NCI-H2029 treated with DMSO at 0.1 percent for 48 hours (cell line): ENCODE data around the gene CGREF1.
A peak's percentile ranks its signal among the peaks of the same experiment; 100 is the strongest.
"Not testable (repeated sequence)": the region's sequence is repeated elsewhere in the genome, so short reads cannot be mapped to it uniquely, and the experiment has no call there.

Experiments
- DNase-seq: peaks from one replicate; lab custom pipeline; 2025; lab: John Stamatoyannopoulos, UW

CGREF1 gene

DNA sequence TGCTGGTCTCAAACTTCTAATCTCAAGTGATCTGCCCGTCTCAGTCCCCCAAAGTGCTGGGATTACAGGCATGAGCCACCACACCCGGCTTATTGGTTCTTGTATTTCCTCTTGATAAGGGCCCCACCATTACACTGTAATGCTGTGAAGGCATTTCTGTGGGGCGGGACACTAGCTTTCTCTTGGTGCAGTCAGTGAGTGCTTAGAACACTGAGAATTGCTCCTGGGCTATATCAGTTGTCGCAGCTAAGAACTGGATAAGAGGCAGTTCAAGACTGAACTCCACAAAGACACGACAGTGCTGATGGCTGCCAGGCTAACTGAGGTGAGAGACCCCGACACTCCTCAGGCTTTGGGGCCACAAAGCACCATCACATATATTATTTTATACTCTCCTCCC is 30.3 kb downstream of the CGREF1 start:
- DNase-seq: no peak

DNA sequence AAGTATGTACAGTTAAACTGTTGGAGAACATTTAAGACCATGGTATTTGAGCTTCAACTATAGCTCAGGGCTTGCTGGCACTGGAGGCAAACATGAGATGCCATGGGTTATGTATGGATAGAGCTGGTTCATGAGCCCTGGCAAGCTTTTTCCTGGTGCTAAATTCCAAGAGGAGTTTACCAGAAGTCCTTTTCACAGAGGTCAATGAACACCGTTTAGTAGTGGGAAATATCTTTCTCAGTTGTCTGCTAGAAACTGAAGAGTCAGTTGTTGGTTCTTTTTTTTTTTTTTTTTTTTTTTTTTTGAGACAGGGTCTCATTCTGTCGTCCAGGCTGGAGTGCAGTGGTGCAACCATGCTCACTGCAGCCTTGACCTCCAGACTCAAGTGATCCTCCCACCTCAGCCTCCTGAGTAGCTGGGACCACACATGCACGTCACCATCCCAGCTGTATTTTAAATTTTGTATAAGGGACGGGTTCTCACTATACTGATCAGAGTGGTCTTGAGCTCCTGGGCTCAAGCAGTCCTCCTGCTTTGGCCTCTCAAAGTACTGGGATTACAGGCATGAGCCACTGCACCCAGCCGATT is 31.0 kb downstream of the CGREF1 start:
- no peak for DNase-seq

DNA sequence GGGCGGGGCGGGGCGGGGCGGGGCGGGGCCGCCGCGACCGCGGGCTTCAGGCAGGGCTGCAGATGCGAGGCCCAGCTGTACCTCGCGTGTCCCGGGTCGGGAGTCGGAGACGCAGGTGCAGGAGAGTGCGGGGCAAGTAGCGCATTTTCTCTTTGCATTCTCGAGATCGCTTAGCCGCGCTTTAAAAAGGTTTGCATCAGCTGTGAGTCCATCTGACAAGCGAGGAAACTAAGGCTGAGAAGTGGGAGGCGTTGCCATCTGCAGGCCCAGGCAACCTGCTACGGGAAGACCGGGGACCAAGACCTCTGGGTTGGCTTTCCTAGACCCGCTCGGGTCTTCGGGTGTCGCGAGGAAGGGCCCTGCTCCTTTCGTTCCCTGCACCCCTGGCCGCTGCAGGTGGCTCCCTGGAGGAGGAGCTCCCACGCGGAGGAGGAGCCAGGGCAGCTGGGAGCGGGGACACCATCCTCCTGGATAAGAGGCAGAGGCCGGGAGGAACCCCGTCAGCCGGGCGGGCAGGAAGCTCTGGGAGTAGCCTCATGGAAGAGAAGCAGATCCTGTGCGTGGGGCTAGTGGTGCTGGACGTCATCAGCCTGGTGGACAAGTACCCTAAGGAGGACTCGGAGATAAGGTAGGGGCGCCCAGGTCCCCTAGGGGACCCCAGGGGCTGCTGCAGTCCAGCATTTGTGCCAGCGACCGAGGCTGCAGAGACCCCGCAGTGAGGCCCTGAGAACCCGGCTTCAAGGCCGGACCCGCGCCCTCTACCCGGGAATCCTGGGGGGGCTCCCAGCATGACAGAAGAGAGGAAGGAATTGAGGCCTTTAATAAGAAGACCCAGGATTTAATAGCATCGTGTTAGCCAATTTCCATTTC is 32.0 kb downstream of the CGREF1 start, which contains the start of gene KHK:
TSS of gene KHK (plus strand) at position 49 of the 870 bp plus-strand sequence. CDS start at position 537, 488 bp downstream.
- DNase-seq: peak; percentile 18

DNA sequence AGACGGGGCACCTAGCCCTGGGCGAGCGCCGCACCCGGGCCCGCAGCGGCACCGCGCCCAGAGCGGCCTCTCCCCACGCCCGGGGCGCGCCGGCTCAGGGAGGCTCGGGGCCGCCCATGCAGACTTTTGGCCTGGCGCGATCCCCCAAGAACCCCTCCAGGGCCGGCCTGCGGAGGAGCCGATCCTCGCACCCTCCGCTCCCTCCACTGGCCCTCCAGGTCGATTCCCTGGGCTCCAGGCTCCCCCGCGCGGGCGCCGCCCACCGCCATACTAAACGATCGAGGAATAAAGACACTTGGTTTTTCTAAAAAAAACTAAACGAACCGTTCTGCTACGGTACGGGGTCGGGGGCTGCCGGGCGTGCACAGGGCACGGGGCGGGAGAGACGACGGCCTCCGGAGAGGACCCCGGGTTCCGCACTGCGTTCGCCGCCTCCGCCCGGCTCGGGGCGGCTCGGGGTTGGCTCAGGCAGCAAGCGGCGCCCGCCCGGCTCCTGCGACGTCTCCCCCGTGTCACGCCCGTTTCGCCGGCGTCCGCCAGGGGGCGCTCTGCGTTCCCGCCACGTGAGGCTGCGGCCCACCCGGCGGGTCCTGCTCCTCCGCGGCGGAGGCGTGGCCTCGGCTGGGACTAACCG is 32.7 kb downstream of the CGREF1 start:
- peak; percentile 26 for DNase-seq

DNA sequence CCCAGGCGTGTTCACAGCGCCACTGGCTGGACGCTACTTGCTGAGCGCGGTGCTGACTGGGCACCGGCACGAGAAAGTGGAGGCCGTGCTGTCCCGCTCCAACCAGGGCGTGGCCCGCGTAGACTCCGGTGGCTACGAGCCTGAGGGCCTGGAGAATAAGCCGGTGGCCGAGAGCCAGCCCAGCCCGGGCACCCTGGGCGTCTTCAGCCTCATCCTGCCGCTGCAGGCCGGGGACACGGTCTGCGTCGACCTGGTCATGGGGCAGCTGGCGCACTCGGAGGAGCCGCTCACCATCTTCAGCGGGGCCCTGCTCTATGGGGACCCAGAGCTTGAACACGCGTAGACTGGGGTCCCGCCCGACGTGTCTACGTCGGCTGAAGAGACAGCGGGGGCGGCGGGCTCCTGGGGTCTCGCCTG is 33.2 kb downstream of the CGREF1 start:
- DNase-seq: no peak

DNA sequence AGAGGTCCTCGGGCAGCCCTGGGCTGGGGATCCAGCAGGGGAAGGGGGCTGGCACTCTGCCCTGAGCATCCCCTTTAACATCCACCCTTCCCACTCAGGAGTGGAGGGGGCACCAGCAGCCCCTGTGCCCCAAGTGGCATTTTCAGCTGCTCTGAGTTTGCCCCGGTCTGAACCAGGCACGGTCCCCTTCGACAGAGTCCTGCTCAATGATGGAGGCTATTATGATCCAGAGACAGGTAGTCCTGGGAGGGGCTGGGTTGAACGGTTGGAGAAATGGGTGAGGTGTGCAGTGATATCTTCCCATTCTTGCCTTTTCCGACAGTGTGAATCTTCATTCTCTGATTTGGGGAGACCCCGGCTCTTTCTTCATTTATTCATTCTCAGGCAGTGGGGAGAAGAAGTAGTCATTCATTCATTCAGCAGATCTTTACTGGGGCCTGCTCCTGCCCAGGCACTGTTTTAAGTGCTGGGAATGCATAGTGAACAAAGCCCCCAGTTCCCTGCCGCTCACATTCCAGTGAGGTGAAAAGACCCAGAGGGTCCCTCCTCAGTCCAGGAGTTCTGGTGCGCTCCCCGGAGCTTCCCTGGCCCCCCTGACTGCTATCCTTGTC is 33.8 kb downstream of the CGREF1 start:
- no peak for DNase-seq

DNA sequence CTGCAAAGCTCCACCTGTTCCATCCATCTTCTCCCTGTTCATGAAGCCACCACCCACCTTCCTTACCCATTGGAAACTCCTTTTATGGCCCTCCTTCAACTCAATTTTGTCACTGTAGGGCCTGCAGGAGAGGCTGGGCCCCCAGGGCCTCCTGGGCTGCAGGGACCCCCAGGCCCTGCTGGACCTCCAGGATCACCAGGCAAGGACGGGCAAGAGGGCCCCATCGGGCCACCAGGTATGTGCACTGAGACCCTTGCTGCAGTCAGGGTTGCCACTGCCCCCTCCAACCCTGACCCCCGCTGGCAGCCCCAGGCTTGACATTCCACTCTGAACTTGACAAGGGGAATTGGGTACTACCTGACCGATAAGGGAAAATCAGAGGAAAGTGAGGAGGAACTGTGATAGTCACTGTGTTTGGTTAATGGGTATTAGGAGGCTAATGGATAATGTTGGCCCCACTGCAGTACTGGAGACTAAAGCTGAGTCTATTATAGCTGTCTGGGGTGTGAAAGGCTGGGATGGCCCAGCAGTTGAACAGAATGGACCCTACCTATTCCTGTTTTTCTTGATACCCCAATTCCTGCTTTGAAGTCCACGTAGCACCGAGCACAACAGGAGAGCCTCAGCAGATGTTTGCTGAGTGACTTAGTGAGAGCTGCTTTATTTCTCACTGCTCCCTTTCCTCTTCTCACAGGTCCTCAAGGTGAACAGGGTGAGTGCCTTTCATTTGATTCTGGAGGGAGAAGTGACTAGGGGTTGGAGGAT is 34.4 kb downstream of the CGREF1 start:
- DNase-seq: no peak

DNA sequence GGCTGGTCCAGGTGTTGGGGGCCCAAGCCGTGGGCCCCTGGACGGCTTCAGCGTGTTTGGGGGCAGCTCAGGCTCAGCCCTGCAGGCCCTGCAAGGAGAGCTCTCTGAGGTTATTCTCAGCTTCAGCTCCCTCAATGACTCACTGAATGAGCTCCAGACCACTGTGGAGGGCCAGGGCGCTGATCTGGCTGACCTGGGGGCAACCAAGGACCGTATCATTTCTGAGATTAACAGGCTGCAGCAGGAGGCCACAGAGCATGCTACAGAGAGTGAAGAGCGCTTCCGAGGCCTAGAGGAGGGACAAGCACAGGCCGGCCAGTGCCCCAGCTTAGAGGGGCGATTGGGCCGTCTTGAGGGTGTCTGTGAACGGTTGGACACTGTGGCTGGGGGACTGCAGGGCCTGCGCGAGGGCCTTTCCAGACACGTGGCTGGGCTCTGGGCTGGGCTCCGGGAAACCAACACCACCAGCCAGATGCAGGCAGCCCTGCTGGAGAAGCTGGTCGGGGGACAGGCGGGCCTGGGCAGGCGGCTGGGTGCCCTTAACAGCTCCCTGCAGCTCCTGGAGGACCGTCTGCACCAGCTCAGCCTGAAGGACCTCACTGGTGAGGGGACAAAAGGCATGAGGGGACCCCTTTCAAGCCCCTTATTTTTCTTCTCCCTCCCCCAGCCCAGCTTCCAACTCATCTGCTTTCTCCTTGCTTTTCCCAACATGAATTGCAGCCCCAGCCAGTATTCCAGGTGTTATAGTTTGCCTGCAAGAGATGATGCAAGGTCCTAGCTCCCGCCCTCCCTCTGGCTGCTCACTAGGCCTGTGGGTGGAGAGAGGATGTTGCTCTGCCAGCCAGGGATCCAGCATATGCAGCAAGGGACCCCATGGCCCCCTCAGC is 35.3 kb downstream of the CGREF1 start:
- no peak for DNase-seq

DNA sequence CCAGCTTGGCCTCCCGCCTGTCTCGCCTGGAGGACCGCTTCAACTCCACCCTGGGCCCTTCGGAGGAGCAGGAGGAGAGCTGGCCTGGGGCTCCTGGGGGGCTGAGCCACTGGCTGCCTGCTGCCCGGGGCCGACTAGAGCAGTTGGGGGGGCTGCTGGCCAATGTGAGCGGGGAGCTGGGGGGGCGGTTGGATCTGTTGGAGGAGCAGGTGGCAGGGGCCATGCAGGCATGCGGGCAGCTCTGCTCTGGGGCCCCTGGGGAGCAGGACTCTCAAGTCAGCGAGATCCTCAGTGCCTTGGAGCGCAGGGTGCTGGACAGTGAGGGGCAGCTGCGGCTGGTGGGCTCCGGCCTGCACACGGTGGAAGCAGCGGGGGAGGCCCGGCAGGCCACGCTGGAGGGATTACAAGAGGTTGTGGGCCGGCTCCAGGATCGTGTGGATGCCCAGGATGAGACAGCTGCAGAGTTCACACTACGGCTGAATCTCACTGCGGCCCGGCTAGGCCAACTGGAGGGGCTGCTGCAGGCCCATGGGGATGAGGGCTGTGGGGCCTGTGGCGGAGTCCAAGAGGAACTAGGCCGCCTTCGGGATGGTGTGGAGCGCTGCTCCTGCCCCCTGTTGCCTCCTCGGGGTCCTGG is 36.0 kb downstream of the CGREF1 start:
- DNase-seq: no peak

DNA sequence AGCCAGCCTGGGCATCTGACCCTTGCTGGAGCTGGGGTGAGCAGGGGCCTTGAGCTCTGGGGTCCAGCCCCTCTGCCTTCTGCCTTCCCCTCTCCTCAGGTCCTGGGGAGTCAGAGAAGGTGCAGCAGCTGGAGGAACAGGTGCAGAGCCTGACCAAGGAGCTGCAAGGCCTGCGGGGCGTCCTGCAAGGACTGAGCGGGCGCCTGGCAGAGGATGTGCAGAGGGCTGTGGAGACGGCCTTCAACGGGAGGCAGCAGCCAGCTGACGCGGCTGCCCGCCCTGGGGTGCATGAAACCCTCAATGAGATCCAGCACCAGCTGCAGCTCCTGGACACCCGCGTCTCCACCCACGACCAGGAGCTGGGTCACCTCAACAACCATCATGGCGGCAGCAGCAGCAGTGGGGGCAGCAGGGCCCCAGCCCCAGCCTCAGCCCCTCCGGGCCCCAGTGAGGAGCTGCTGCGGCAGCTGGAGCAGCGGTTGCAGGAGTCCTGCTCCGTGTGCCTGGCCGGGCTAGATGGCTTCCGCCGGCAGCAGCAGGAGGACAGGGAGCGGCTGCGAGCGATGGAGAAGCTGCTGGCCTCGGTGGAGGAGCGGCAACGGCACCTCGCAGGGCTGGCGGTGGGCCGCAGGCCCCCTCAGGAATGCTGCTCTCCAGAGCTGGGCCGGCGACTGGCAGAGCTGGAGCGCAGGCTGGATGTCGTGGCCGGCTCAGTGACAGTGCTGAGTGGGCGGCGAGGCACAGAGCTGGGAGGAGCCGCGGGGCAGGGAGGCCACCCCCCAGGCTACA is 36.8 kb downstream of the CGREF1 start:
- no peak for DNase-seq

DNA sequence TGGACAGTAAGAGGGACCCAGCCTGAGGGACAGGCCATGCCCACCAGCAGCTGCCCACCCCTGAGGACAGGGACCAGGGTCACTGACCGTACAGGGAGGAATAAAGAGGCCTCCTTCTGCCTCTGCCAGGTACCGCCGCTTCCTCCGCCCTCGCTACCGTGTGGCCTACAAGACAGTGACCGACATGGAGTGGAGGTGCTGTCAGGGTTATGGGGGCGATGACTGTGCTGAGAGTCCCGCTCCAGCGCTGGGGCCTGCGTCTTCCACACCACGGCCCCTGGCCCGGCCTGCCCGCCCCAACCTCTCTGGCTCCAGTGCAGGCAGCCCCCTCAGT is 38.4 kb downstream of the CGREF1 start:
- no peak for DNase-seq

DNA sequence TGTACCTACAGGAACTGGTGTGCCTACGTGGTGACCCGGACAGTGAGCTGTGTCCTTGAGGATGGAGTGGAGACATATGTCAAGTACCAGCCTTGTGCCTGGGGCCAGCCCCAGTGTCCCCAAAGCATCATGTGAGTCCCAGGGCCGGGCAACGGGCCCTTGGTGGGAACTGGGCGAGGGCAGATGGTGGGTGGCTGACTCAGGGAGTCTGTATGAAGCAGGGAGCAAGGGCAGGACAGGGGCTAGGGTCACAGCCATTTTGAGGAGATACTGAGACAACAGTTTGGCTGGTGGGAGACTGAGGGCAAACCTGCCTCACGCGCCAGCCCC is 38.8 kb downstream of the CGREF1 start:
- DNase-seq: no peak

DNA sequence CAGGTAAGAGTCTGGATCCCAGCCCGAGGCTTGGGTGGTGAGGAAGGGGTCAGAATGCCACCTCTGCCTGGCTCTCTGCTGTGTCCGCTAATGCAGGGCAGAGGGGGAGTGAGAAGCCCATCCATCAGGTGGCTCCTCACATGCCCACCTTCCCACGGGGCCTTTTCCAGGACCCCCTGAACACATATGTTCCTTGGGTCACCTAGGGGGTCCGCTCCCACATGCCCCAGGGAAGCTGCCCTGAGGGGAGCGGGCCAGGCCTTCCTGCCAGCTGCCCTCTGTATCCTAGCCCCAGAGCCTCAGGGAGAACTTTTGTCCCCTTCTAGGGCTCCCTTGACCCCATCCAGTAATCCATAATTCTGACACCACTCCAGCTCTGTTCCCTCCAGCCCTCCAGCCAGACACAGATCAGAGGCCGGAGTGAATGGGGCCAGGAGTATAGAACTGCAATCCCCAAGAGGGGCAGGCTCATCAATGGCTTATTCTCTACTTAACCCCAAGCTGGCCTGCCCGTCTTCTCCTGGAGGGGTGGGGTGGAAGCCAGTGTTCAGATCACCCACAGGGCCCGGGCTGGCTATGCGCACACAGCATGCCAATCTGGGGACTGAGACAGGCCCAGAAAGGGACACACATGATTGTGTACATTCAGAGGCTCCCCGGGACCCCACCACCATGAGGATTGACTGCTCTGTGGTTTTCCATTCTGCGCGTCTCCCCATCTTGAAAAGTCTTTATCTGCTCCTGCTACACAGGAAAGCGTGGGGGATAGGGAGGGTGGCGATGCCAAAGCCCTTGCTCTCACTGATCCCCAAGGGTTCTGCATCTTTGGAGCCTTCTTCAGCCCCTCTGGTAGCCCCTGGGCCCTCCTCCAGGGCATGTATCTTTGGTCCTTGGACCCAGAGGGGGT is 39.4 kb downstream of the CGREF1 start:
- DNase-seq: no peak

DNA sequence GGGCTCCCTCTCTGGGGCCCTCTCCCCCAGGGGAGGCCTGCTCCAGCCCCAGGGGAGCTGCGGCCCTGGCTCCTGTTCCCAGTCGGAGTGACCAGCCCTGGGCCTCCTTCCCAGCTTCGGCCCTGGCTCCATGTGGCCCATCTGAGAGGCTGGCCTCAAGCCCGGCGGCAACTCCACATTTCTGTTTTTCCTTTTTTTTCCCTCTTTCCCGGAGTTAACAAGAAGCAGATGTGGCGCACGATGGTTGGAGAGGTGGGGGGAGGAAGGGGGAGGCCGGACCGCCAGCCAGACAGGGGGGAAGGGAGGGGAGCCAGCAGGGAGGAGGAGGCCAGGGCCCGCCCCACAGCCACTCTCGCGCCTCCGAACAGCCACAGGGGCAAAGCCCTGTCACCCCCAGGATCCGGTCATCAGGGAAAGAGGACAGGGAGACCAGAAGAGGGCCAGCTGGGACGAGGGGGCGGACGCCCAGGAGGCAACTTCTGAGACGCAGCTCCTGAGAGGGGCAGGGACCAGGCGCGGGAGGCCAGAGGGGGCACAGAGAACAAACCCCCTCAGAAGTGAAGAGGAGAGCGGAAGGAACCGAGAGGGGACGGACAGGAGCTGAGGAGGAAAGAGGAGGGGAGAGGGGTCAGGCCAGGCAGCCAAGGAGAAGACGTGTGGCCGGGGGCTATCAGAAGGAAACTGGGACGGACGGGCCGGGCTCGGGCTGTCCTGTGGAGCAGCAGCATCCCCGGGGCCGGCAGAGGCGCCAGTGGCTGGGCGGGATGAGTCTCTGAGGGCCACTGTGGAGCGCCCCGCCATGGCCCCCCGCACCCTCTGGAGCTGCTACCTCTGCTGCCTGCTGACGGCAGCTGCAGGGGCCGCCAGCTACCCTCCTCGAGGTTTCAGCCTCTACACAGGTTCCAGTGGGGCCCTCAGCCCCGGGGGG is 40.4 kb downstream of the CGREF1 start, which contains the start of gene EMILIN1:
TSS of gene EMILIN1 (plus strand) at position 349 of the 928 bp plus-strand sequence. CDS start at position 800, 451 bp downstream.
- DNase-seq: no peak

DNA sequence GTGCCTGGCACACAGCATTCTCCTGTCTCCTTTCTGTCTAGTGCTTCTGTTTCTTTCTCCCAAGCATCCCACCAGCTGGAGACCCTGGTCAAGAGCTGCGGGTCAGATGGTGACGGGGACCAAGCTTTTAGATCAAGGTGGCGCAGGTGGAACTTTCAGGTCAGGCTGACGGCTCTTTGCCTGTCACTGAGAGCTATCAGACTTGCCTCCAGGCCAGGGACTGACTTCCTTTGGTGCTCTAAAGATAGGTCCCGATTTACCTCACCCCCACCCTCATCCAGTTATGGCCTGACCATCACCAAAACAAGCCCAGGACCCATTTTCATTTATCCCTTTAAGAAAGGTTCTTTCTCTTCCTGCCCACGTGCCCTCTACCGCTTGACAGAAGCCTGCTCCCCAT is 41.7 kb downstream of the CGREF1 start:
- no peak for DNase-seq

DNA sequence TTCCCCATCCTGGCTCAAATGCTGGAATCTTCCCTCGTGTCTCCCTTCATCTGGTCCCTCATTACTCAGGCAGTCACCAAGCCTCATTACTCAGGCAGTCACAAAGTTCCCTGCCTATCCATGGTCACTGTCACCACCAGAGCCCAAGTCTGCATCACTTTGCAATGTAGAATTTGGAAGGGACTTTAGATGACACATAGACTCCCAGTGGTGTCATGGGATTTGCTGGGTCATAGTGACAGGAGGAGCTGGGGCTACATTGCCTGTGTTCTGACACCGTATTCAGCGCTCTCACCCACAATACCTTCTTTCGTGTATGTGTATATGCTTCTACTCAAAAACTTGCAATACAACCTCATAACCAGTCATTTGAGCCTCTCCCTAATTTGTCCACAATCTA is 42.6 kb downstream of the CGREF1 start:
- no peak for DNase-seq

DNA sequence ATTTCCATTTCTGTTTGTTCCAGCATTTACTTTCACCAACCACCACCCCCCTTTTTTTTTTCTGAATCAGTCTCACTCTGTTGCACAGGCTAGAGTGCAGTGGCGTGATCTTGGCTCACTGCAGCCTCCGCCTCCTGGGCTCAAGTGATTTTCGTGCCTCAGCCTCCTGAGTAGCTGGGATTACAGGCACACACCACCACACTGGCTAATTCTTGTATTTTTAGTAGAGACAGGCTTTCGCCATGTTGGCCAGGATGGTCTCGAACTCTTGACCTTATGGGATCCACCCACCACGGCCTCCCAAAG is 43.4 kb downstream of the CGREF1 start:
- not testable (repeated sequence) for DNase-seq
